H1 (cell line): ENCODE results near the gene NLRX1. TPM values are rescaled to one million over a fixed set of nuclear protein-coding genes. Genes with fewer than 3 reads are reported as not detected.

Source experiments
- CTCF ChIA-PET: fragments of 300-600 bp; sonication (Branson Sonifier 250); formaldehyde crosslinking; loops from one replicate; lab custom pipeline; 2021; ENCODE audit not compliant: partially characterized antibody; lab: Charles Lee
- POLR2A ChIA-PET: fragments of 300-600 bp; sonication (Branson Sonifier 250); formaldehyde crosslinking; loops from one replicate; lab custom pipeline; 2021; ENCODE audit warnings: inconsistent platforms; ENCODE audit not compliant: partially characterized antibody; lab: Charles Lee
- DNase-seq, 2 experiments: peaks; one replicate each; pipeline versions ENCODE4 v3.0.0 to v3.0.0-alpha.2; 2010 to 2022; ENCODE audit warnings: low spot score in 2 of 2, low read depth in 1 of 2, mixed read lengths in 1 of 2
- FAIRE-seq: peaks from 2 replicates; lab custom pipeline; 2011; peaks lifted over from hg19 to GRCh38; lab: Jason Lieb, UNC
- H2AFZ ChIP-seq: 2 replicates; pipeline ENCODE4 v1.8.1; 2012; ENCODE audit warnings: low read length, inconsistent platforms
- H2AK5ac ChIP-seq: 2 replicates; pipeline ENCODE4 v1.6.1; 2013; ENCODE audit warnings: low read depth, low read length
- H2BK120ac ChIP-seq: replicated peaks from 2 replicates; pipeline ENCODE3; 2013; ENCODE audit warnings: low read depth, low read length, inconsistent platforms
- H2BK12ac ChIP-seq: 2 replicates; pipeline ENCODE4 v1.6.1; 2013; ENCODE audit warnings: low read depth, low read length
- H2BK15ac ChIP-seq: 2 replicates; pipeline ENCODE4 v1.6.1; 2013; ENCODE audit warnings: low read length
- H2BK20ac ChIP-seq: 2 replicates; pipeline ENCODE4 v1.6.1; 2013; ENCODE audit warnings: low read length
- H2BK5ac ChIP-seq: 2 replicates; pipeline ENCODE4 v1.6.1; 2013; ENCODE audit warnings: low read depth, low read length
- H3K14ac ChIP-seq: 2 replicates; pipeline ENCODE4 v1.6.1; 2013; ENCODE audit warnings: inconsistent platforms; ENCODE audit not compliant: insufficient read length
- H3K18ac ChIP-seq: 2 replicates; pipeline ENCODE4 v1.6.1; 2013; ENCODE audit warnings: low read length; ENCODE audit errors: extremely low read depth
- H3K23ac ChIP-seq: 2 replicates; pipeline ENCODE4 v1.6.1; 2013; ENCODE audit warnings: inconsistent platforms; ENCODE audit not compliant: insufficient read length
- H3K23me2 ChIP-seq: 2 replicates; pipeline ENCODE4 v1.6.1; 2013; ENCODE audit warnings: low read depth, low read length
- H3K27ac ChIP-seq: 2 replicates; pipeline ENCODE4 v1.6.1; 2011; ENCODE audit warnings: low read depth, low read length, inconsistent platforms
- H3K27me3 ChIP-seq, 4 experiments: replicated peaks in 1 of 4; 1 replicate in 1 of 4; 2 replicates in 3 of 4; pipeline versions ENCODE4 v1.6.1 to v1.8.1; 2011 to 2013; ENCODE audit warnings: low read length in 3 of 4, mild to moderate bottlenecking in 3 of 4, inconsistent platforms in 2 of 4, mixed read lengths in 2 of 4, moderate library complexity in 1 of 4; ENCODE audit not compliant: control insufficient read depth in 3 of 4, insufficient read depth in 3 of 4; ENCODE audit errors: extremely low read depth in 1 of 4
- H3K36me3 ChIP-seq, 4 experiments: 2 replicates each; pipeline versions ENCODE4 v1.6.1 to v1.8.1; 2011 to 2013; ENCODE audit warnings: mild to moderate bottlenecking in 4 of 4, low read length in 3 of 4, moderate library complexity in 2 of 4, control low read depth in 1 of 4, inconsistent platforms in 1 of 4; ENCODE audit not compliant: insufficient read depth in 4 of 4, control insufficient read depth in 2 of 4
- H3K4ac ChIP-seq: replicated peaks from 2 replicates; pipeline ENCODE3; 2013; ENCODE audit warnings: low read length, low read depth, mixed read lengths, inconsistent platforms; ENCODE audit not compliant: insufficient read length
- H3K4me1 ChIP-seq, 4 experiments: replicated peaks in 1 of 4; 1 replicate in 1 of 4; 2 replicates in 3 of 4; pipeline versions ENCODE4 v1.6.1 to v1.8.1; 2011 to 2013; ENCODE audit warnings: low read length in 3 of 4, inconsistent platforms in 2 of 4, mixed read lengths in 1 of 4; ENCODE audit not compliant: insufficient read depth in 4 of 4, control insufficient read depth in 3 of 4
- H3K4me2 ChIP-seq, 2 experiments: 2 replicates each; pipeline versions ENCODE4 v1.6.1 to v1.8.1; 2011 to 2013; ENCODE audit warnings: low read depth in 2 of 2, low read length in 2 of 2, control low read depth in 1 of 2, inconsistent platforms in 1 of 2, mild to moderate bottlenecking in 1 of 2; ENCODE audit not compliant: insufficient read depth in 1 of 2
- H3K4me3 ChIP-seq, 4 experiments: fragments of 200-600, 300-600 bp in 1 of 4; sonication (generic), shearing (Covaris generic), sonication (Bioruptor Twin) in 1 of 4; 2 replicates each; pipeline versions ENCODE4 v1.5.1 to v1.8.1; 2011 to 2016; ENCODE audit warnings: low read length in 4 of 4, low read depth in 3 of 4, control low read depth in 2 of 4, inconsistent platforms in 2 of 4, mild to moderate bottlenecking in 2 of 4, mixed read lengths in 1 of 4, moderate library complexity in 1 of 4; ENCODE audit not compliant: insufficient read depth in 2 of 4; ENCODE audit errors: extremely low read depth in 1 of 4
- H3K56ac ChIP-seq: replicated peaks from 2 replicates; pipeline ENCODE3; 2013; ENCODE audit warnings: low read depth, mild to moderate bottlenecking, mixed read lengths, low read length, inconsistent platforms; ENCODE audit not compliant: insufficient read length
- H3K79me1 ChIP-seq: 2 replicates; pipeline ENCODE4 v1.6.1; 2013; ENCODE audit warnings: low read depth, low read length, control low read depth
- H3K79me2 ChIP-seq, 2 experiments: 2 replicates each; pipeline versions ENCODE4 v1.6.1 to v1.8.1; 2012 to 2013; ENCODE audit warnings: low read length in 2 of 2, mild to moderate bottlenecking in 2 of 2, inconsistent platforms in 1 of 2; ENCODE audit not compliant: insufficient read depth in 2 of 2, control insufficient read depth in 1 of 2
- H3K9ac ChIP-seq, 4 experiments: replicated peaks in 1 of 4; 1 replicate in 1 of 4; 2 replicates in 3 of 4; pipeline versions ENCODE4 v1.6.1 to v1.8.1; 2011 to 2013; ENCODE audit warnings: low read depth in 3 of 4, low read length in 3 of 4, control low read depth in 2 of 4, mild to moderate bottlenecking in 2 of 4, moderate library complexity in 2 of 4, inconsistent platforms in 1 of 4; ENCODE audit errors: extremely low read depth in 1 of 4
- H3K9me3 ChIP-seq, 2 experiments: 2 replicates each; pipeline versions ENCODE4 v1.6.1 to v1.8.1; 2012 to 2013; ENCODE audit warnings: mild to moderate bottlenecking in 2 of 2, moderate library complexity in 2 of 2, control low read depth in 1 of 2, inconsistent platforms in 1 of 2, low read depth in 1 of 2, low read length in 1 of 2, mixed read lengths in 1 of 2; ENCODE audit not compliant: insufficient read depth in 2 of 2
- H4K20me1 ChIP-seq, 2 experiments: replicated peaks in 1 of 2; 2 replicates each; pipeline versions ENCODE3 to v1.8.1; 2011 to 2013; ENCODE audit warnings: inconsistent platforms in 2 of 2, low read length in 2 of 2, mild to moderate bottlenecking in 1 of 2; ENCODE audit not compliant: insufficient read depth in 2 of 2, control insufficient read depth in 1 of 2
- H4K5ac ChIP-seq: 2 replicates; pipeline ENCODE4 v1.6.1; 2013; ENCODE audit warnings: low read length, low read depth, mixed read lengths, inconsistent platforms; ENCODE audit not compliant: insufficient read length
- H4K8ac ChIP-seq: 2 replicates; pipeline ENCODE4 v1.8.0; 2013; ENCODE audit warnings: mild to moderate bottlenecking, moderate library complexity, low read length, inconsistent platforms; ENCODE audit not compliant: insufficient read depth; ENCODE audit errors: extremely low read depth
- H4K91ac ChIP-seq: replicated peaks from 2 replicates; pipeline ENCODE3; 2013; ENCODE audit warnings: low read length, mixed read lengths, inconsistent platforms; ENCODE audit not compliant: insufficient read length
- BRCA1 ChIP-seq: IDR thresholded peaks from 2 replicates; pipeline ENCODE4 v1.6.1; 2012; ENCODE audit warnings: low read depth, low read length, improper control_type of control experiment
- CBX5 ChIP-seq: fragments of 300-800, 300-1000 bp; sonication (generic); IDR thresholded peaks from 2 replicates; pipeline ENCODE4 v1.7.1; 2016; ENCODE audit warnings: antibody characterized with exemption, low read length, low read depth
- CHD1 ChIP-seq: IDR thresholded peaks from 2 replicates; pipeline ENCODE4 v1.6.1; 2012; ENCODE audit warnings: low read depth, low read length, improper control_type of control experiment
- EP300 ChIP-seq, 2 experiments: IDR thresholded peaks; 1 replicate in 1 of 2; 2 replicates in 1 of 2; pipeline ENCODE4 v1.6.1; 2011 to 2012; ENCODE audit warnings: low read depth in 2 of 2, low read length in 2 of 2, mild to moderate bottlenecking in 2 of 2, borderline replicate concordance in 1 of 2, inconsistent platforms in 1 of 2, moderate library complexity in 1 of 2
- KDM4A ChIP-seq: IDR thresholded peaks from one replicate; pipeline ENCODE4 v1.7.1; 2012; ENCODE audit warnings: low read depth, mild to moderate bottlenecking, moderate library complexity, low read length, inconsistent platforms; ENCODE audit not compliant: severe bottlenecking
- NRF1 ChIP-seq: IDR thresholded peaks from 2 replicates; pipeline ENCODE4 v1.6.1; 2011; ENCODE audit warnings: mild to moderate bottlenecking, low read depth, low read length, improper control_type of control experiment
- POLR2A ChIP-seq, 2 experiments: IDR thresholded peaks; 1 replicate in 1 of 2; 2 replicates in 1 of 2; pipeline ENCODE4 v1.6.1; 2011; ENCODE audit warnings: low read depth in 2 of 2, low read length in 2 of 2, mild to moderate bottlenecking in 2 of 2; ENCODE audit errors: control extremely low read depth in 1 of 2
- POU5F1 ChIP-seq: IDR thresholded peaks from 2 replicates; pipeline ENCODE4 v1.6.1; 2011; ENCODE audit warnings: low read depth, mild to moderate bottlenecking, low read length, moderate library complexity
- SIX5 ChIP-seq: IDR thresholded peaks from 2 replicates; pipeline ENCODE4 v1.6.1; 2011; ENCODE audit warnings: mild to moderate bottlenecking, low read depth, low read length
- SP1 ChIP-seq: IDR thresholded peaks from 2 replicates; pipeline ENCODE4 v1.6.1; 2011; ENCODE audit warnings: low read depth, low read length
- SP4 ChIP-seq: IDR thresholded peaks from 2 replicates; pipeline ENCODE4 v1.6.1; 2012; ENCODE audit warnings: low read length, inconsistent platforms
- TAF1 ChIP-seq: IDR thresholded peaks from 2 replicates; pipeline ENCODE4 v1.6.1; 2011; ENCODE audit warnings: mild to moderate bottlenecking, low read depth, low read length
- TCF12 ChIP-seq: IDR thresholded peaks from 2 replicates; pipeline ENCODE4 v1.6.1; 2011; ENCODE audit warnings: low read depth, mild to moderate bottlenecking, low read length
- WGBS, 2 experiments: shearing (Covaris generic) in 1 of 2; methylation state at CpG; one replicate each; pipeline versions ENCODE4 v1.1.6 to v1.1.7; 2013 to 2015; ENCODE audit warnings: low lambda C conversion rate in 2 of 2, mixed read lengths in 2 of 2, inconsistent platforms in 1 of 2, low coverage in 1 of 2, missing lambda C conversion rate in 1 of 2; ENCODE audit not compliant: insufficient replicate concordance in 2 of 2, insufficient coverage in 1 of 2, insufficient read length in 1 of 2; ENCODE audit errors: extremely low coverage in 1 of 2, missing lambda C conversion rate in 1 of 2; 5-methylcytosine and 5-hydroxymethylcytosine counted together
- polyA plus RNA-seq, 7 experiments: library from polyadenylated mRNA; depleted of rRNA in 3 of 7; stranded (reverse) in 5 of 7; unstranded in 2 of 7; fragments of >200 nt in 5 of 7; fragments of 200-250 nt in 2 of 7; gene quantifications; 1 replicate in 5 of 7; 2 replicates in 1 of 7; 4 replicates in 1 of 7; pipeline versions ENCODE4 v1.2.1 to v1.2.3, GENCODE V29; 2011 to 2013; ENCODE audit warnings: missing spikeins in 2 of 7, mixed read lengths in 2 of 7
- total RNA-seq: library from RNA; stranded (reverse); fragmentation: NEBNext Ultra II Directional; extraction: Animal tissue kit (Norgen Biotek cat#: 25700); gene quantifications from 2 replicates; pipeline ENCODE4 v1.2.1, GENCODE V29; 2021
- TF ChIP-seq, protein P1 (sequence below): IDR thresholded peaks from 2 replicates; pipeline ENCODE4 v1.6.1; 2012; ENCODE audit warnings: low read length, inconsistent platforms

Gene NLRX1
- total and polyA plus RNA-seq, 2 of the 8 experiments (the other 6 are each of a cell fraction or from before 2014, with no cell fraction given) = 13.2 to 18.6 TPM

- Histone ChIP-seq H4K8ac (no peak overlapping the region), H3K27me3 (no peaks in the 10 kb centered on the region), H3K23me2 (peaks cover 5% of the 10 kb centered on the region; the same call in 1 of the 2 replicates), H3K4me3 (no peak overlapping the region), H3K79me2 (peaks cover 7 to 19% of the 10 kb centered on the region in 2 experiments), H3K9ac (no peak overlapping the region), H4K91ac (no peak overlapping the region), H3K36me3 (peaks cover 0 to 2% (median under 1%) of the 10 kb centered on the region in 4 experiments; a peak in 2 of 8 replicates), H3K27ac (no peak overlapping the region), H2BK5ac (no peak overlapping the region), H2BK15ac (no peak overlapping the region), H3K56ac (no peak overlapping the region), H3K4me2 (no peak overlapping the region), H2AK5ac (no peak overlapping the region), H3K23ac (no peak overlapping the region), H3K4me1 (peaks cover 4 to 10% (median 6%) of the 10 kb centered on the region in 4 experiments; a peak in 6 of 7 replicates), H3K79me1 (peaks cover 7% of the 10 kb centered on the region; the same call in 1 of the 2 replicates), H2AFZ (no peak overlapping the region), H3K14ac (no peak overlapping the region), H2BK20ac (no peak overlapping the region), H2BK12ac (no peak overlapping the region), H3K18ac (no peak overlapping the region), H4K20me1 (peaks cover 0 to 4% of the 10 kb centered on the region in 2 experiments), H3K4ac (no peak overlapping the region), H4K5ac (no peak overlapping the region), H3K9me3 (no peaks in the 10 kb centered on the region), H2BK120ac (no peak overlapping the region)
- FAIRE-seq (no peak), DNase-seq (no peak)
- ChIA-PET POLR2A (interaction anchor here (0.7 to 4.9 kb wide), 5 partner anchors 11 to 77 kb away, joined by 3 to 42 read pairs (median 9); partner anchors contain the start of genes C2CD2L and DPAGT1), CTCF (interaction anchor here (0.7 to 4.9 kb wide), 4 partner anchors 11 to 50 kb away, joined by 3 to 26 read pairs (median 5); partner anchors contain the start of genes C2CD2L and NLRX1)
- TF ChIP-seq SP1 = no peak
- TF ChIP-seq EP300 (IDR thresholded peaks at IDR 0.05; ENCODE audit: borderline replicate concordance in 1 of 2, low read depth in 2 of 2, low read length in 2 of 2) = no peak
- no peak for TF ChIP-seq NRF1
- no peak for TF ChIP-seq BRCA1
- no peak for TF ChIP-seq TCF12
- no peak for TF ChIP-seq POLR2A (IDR thresholded peaks at IDR 0.05; ENCODE audit: control extremely low read depth in 1 of 2, low read depth in 2 of 2, low read length in 2 of 2)
- no peak for TF ChIP-seq SP4
- TF ChIP-seq CHD1 = no peak
- no peak for TF ChIP-seq KDM4A
- TF ChIP-seq POU5F1 = no peak
- no peak for TF ChIP-seq CBX5
- TF ChIP-seq, protein P1, sequence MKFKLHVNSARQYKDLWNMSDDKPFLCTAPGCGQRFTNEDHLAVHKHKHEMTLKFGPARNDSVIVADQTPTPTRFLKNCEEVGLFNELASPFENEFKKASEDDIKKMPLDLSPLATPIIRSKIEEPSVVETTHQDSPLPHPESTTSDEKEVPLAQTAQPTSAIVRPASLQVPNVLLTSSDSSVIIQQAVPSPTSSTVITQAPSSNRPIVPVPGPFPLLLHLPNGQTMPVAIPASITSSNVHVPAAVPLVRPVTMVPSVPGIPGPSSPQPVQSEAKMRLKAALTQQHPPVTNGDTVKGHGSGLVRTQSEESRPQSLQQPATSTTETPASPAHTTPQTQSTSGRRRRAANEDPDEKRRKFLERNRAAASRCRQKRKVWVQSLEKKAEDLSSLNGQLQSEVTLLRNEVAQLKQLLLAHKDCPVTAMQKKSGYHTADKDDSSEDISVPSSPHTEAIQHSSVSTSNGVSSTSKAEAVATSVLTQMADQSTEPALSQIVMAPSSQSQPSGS = no peak
- TF ChIP-seq SIX5 = no peak
- no peak for TF ChIP-seq TAF1
- 89% methylated on average over 1 of the region's 1 CpG; no CpG with 5 or more reads in 1 of the 2 experiments for WGBS, 2 experiments
Measured at GRCh38 chr11:119118946-119119345, 49.6 kb upstream of the NLRX1 start.
